H1 (cell line): Measurements from ENCODE around the gene BRICD5. TPM values are rescaled to one million over a fixed set of nuclear protein-coding genes. Genes with fewer than 3 reads are reported as not detected.
A peak's percentile ranks its signal among the peaks of the same experiment; 100 is the strongest.

Experiments used
- CTCF ChIA-PET: fragments of 300-600 bp; sonication (Branson Sonifier 250); formaldehyde crosslinking; loops from one replicate; lab custom pipeline; 2021; ENCODE audit not compliant: partially characterized antibody; lab: Charles Lee
- POLR2A ChIA-PET: fragments of 300-600 bp; sonication (Branson Sonifier 250); formaldehyde crosslinking; loops from one replicate; lab custom pipeline; 2021; ENCODE audit warnings: inconsistent platforms; ENCODE audit not compliant: partially characterized antibody; lab: Charles Lee
- DNase-seq, 2 experiments: peaks; one replicate each; pipeline versions ENCODE4 v3.0.0 to v3.0.0-alpha.2; 2010 to 2022; ENCODE audit warnings: low spot score in 2 of 2, low read depth in 1 of 2, mixed read lengths in 1 of 2
- FAIRE-seq: peaks from 2 replicates; lab custom pipeline; 2011; peaks lifted over from hg19 to GRCh38; lab: Jason Lieb, UNC
- H2AFZ ChIP-seq: 2 replicates; pipeline ENCODE4 v1.8.1; 2012; ENCODE audit warnings: low read length, inconsistent platforms
- H2AK5ac ChIP-seq: 2 replicates; pipeline ENCODE4 v1.6.1; 2013; ENCODE audit warnings: low read depth, low read length
- H2BK120ac ChIP-seq: replicated peaks from 2 replicates; pipeline ENCODE3; 2013; ENCODE audit warnings: low read depth, low read length, inconsistent platforms
- H2BK12ac ChIP-seq: 2 replicates; pipeline ENCODE4 v1.6.1; 2013; ENCODE audit warnings: low read depth, low read length
- H2BK15ac ChIP-seq: 2 replicates; pipeline ENCODE4 v1.6.1; 2013; ENCODE audit warnings: low read length
- H2BK20ac ChIP-seq: 2 replicates; pipeline ENCODE4 v1.6.1; 2013; ENCODE audit warnings: low read length
- H2BK5ac ChIP-seq: 2 replicates; pipeline ENCODE4 v1.6.1; 2013; ENCODE audit warnings: low read depth, low read length
- H3K14ac ChIP-seq: 2 replicates; pipeline ENCODE4 v1.6.1; 2013; ENCODE audit warnings: inconsistent platforms; ENCODE audit not compliant: insufficient read length
- H3K18ac ChIP-seq: 2 replicates; pipeline ENCODE4 v1.6.1; 2013; ENCODE audit warnings: low read length; ENCODE audit errors: extremely low read depth
- H3K23ac ChIP-seq: 2 replicates; pipeline ENCODE4 v1.6.1; 2013; ENCODE audit warnings: inconsistent platforms; ENCODE audit not compliant: insufficient read length
- H3K23me2 ChIP-seq: 2 replicates; pipeline ENCODE4 v1.6.1; 2013; ENCODE audit warnings: low read depth, low read length
- H3K27ac ChIP-seq: 2 replicates; pipeline ENCODE4 v1.6.1; 2011; ENCODE audit warnings: low read depth, low read length, inconsistent platforms
- H3K27me3 ChIP-seq, 4 experiments: replicated peaks in 1 of 4; 1 replicate in 1 of 4; 2 replicates in 3 of 4; pipeline versions ENCODE4 v1.6.1 to v1.8.1; 2011 to 2013; ENCODE audit warnings: low read length in 3 of 4, mild to moderate bottlenecking in 3 of 4, inconsistent platforms in 2 of 4, mixed read lengths in 2 of 4, moderate library complexity in 1 of 4; ENCODE audit not compliant: control insufficient read depth in 3 of 4, insufficient read depth in 3 of 4; ENCODE audit errors: extremely low read depth in 1 of 4
- H3K36me3 ChIP-seq, 4 experiments: 2 replicates each; pipeline versions ENCODE4 v1.6.1 to v1.8.1; 2011 to 2013; ENCODE audit warnings: mild to moderate bottlenecking in 4 of 4, low read length in 3 of 4, moderate library complexity in 2 of 4, control low read depth in 1 of 4, inconsistent platforms in 1 of 4; ENCODE audit not compliant: insufficient read depth in 4 of 4, control insufficient read depth in 2 of 4
- H3K4ac ChIP-seq: replicated peaks from 2 replicates; pipeline ENCODE3; 2013; ENCODE audit warnings: low read length, low read depth, mixed read lengths, inconsistent platforms; ENCODE audit not compliant: insufficient read length
- H3K4me1 ChIP-seq, 4 experiments: replicated peaks in 1 of 4; 1 replicate in 1 of 4; 2 replicates in 3 of 4; pipeline versions ENCODE4 v1.6.1 to v1.8.1; 2011 to 2013; ENCODE audit warnings: low read length in 3 of 4, inconsistent platforms in 2 of 4, mixed read lengths in 1 of 4; ENCODE audit not compliant: insufficient read depth in 4 of 4, control insufficient read depth in 3 of 4
- H3K4me2 ChIP-seq, 2 experiments: 2 replicates each; pipeline versions ENCODE4 v1.6.1 to v1.8.1; 2011 to 2013; ENCODE audit warnings: low read depth in 2 of 2, low read length in 2 of 2, control low read depth in 1 of 2, inconsistent platforms in 1 of 2, mild to moderate bottlenecking in 1 of 2; ENCODE audit not compliant: insufficient read depth in 1 of 2
- H3K4me3 ChIP-seq, 4 experiments: fragments of 200-600, 300-600 bp in 1 of 4; sonication (generic), shearing (Covaris generic), sonication (Bioruptor Twin) in 1 of 4; 2 replicates each; pipeline versions ENCODE4 v1.5.1 to v1.8.1; 2011 to 2016; ENCODE audit warnings: low read length in 4 of 4, low read depth in 3 of 4, control low read depth in 2 of 4, inconsistent platforms in 2 of 4, mild to moderate bottlenecking in 2 of 4, mixed read lengths in 1 of 4, moderate library complexity in 1 of 4; ENCODE audit not compliant: insufficient read depth in 2 of 4; ENCODE audit errors: extremely low read depth in 1 of 4
- H3K56ac ChIP-seq: replicated peaks from 2 replicates; pipeline ENCODE3; 2013; ENCODE audit warnings: low read depth, mild to moderate bottlenecking, mixed read lengths, low read length, inconsistent platforms; ENCODE audit not compliant: insufficient read length
- H3K79me1 ChIP-seq: 2 replicates; pipeline ENCODE4 v1.6.1; 2013; ENCODE audit warnings: low read depth, low read length, control low read depth
- H3K79me2 ChIP-seq, 2 experiments: 2 replicates each; pipeline versions ENCODE4 v1.6.1 to v1.8.1; 2012 to 2013; ENCODE audit warnings: low read length in 2 of 2, mild to moderate bottlenecking in 2 of 2, inconsistent platforms in 1 of 2; ENCODE audit not compliant: insufficient read depth in 2 of 2, control insufficient read depth in 1 of 2
- H3K9ac ChIP-seq, 4 experiments: replicated peaks in 1 of 4; 1 replicate in 1 of 4; 2 replicates in 3 of 4; pipeline versions ENCODE4 v1.6.1 to v1.8.1; 2011 to 2013; ENCODE audit warnings: low read depth in 3 of 4, low read length in 3 of 4, control low read depth in 2 of 4, mild to moderate bottlenecking in 2 of 4, moderate library complexity in 2 of 4, inconsistent platforms in 1 of 4; ENCODE audit errors: extremely low read depth in 1 of 4
- H3K9me3 ChIP-seq, 2 experiments: 2 replicates each; pipeline versions ENCODE4 v1.6.1 to v1.8.1; 2012 to 2013; ENCODE audit warnings: mild to moderate bottlenecking in 2 of 2, moderate library complexity in 2 of 2, control low read depth in 1 of 2, inconsistent platforms in 1 of 2, low read depth in 1 of 2, low read length in 1 of 2, mixed read lengths in 1 of 2; ENCODE audit not compliant: insufficient read depth in 2 of 2
- H4K20me1 ChIP-seq, 2 experiments: replicated peaks in 1 of 2; 2 replicates each; pipeline versions ENCODE3 to v1.8.1; 2011 to 2013; ENCODE audit warnings: inconsistent platforms in 2 of 2, low read length in 2 of 2, mild to moderate bottlenecking in 1 of 2; ENCODE audit not compliant: insufficient read depth in 2 of 2, control insufficient read depth in 1 of 2
- H4K5ac ChIP-seq: 2 replicates; pipeline ENCODE4 v1.6.1; 2013; ENCODE audit warnings: low read length, low read depth, mixed read lengths, inconsistent platforms; ENCODE audit not compliant: insufficient read length
- H4K8ac ChIP-seq: 2 replicates; pipeline ENCODE4 v1.8.0; 2013; ENCODE audit warnings: mild to moderate bottlenecking, moderate library complexity, low read length, inconsistent platforms; ENCODE audit not compliant: insufficient read depth; ENCODE audit errors: extremely low read depth
- H4K91ac ChIP-seq: replicated peaks from 2 replicates; pipeline ENCODE3; 2013; ENCODE audit warnings: low read length, mixed read lengths, inconsistent platforms; ENCODE audit not compliant: insufficient read length
- EP300 ChIP-seq, 2 experiments: IDR thresholded peaks; 1 replicate in 1 of 2; 2 replicates in 1 of 2; pipeline ENCODE4 v1.6.1; 2011 to 2012; ENCODE audit warnings: low read depth in 2 of 2, low read length in 2 of 2, mild to moderate bottlenecking in 2 of 2, borderline replicate concordance in 1 of 2, inconsistent platforms in 1 of 2, moderate library complexity in 1 of 2
- HDAC6 ChIP-seq: IDR thresholded peaks from one replicate; pipeline ENCODE4 v1.7.1; 2012; ENCODE audit warnings: low read depth, mild to moderate bottlenecking, inconsistent platforms, low read length, moderate library complexity
- WGBS, 2 experiments: shearing (Covaris generic) in 1 of 2; methylation state at CpG; one replicate each; pipeline versions ENCODE4 v1.1.6 to v1.1.7; 2013 to 2015; ENCODE audit warnings: low lambda C conversion rate in 2 of 2, mixed read lengths in 2 of 2, inconsistent platforms in 1 of 2, low coverage in 1 of 2, missing lambda C conversion rate in 1 of 2; ENCODE audit not compliant: insufficient replicate concordance in 2 of 2, insufficient coverage in 1 of 2, insufficient read length in 1 of 2; ENCODE audit errors: extremely low coverage in 1 of 2, missing lambda C conversion rate in 1 of 2; 5-methylcytosine and 5-hydroxymethylcytosine counted together
- polyA plus RNA-seq, 7 experiments: library from polyadenylated mRNA; depleted of rRNA in 3 of 7; stranded (reverse) in 5 of 7; unstranded in 2 of 7; fragments of >200 nt in 5 of 7; fragments of 200-250 nt in 2 of 7; gene quantifications; 1 replicate in 5 of 7; 2 replicates in 1 of 7; 4 replicates in 1 of 7; pipeline versions ENCODE4 v1.2.1 to v1.2.3, GENCODE V29; 2011 to 2013; ENCODE audit warnings: missing spikeins in 2 of 7, mixed read lengths in 2 of 7
- total RNA-seq: library from RNA; stranded (reverse); fragmentation: NEBNext Ultra II Directional; extraction: Animal tissue kit (Norgen Biotek cat#: 25700); gene quantifications from 2 replicates; pipeline ENCODE4 v1.2.1, GENCODE V29; 2021

The BRICD5 gene
- total and polyA plus RNA-seq, 2 of the 8 experiments (the other 6 are each of a cell fraction or from before 2014, with no cell fraction given) = 8.5 to 14.2 TPM

- no peak overlapping the region for H4K5ac ChIP-seq
- WGBS, 2 experiments = 97% methylated on average over 23 of the region's 23 CpGs; no CpG with 5 or more reads in 1 of the 2 experiments
- peak overlapping the region; percentile 64; the same call in 1 of the 2 replicates for H4K8ac ChIP-seq
- POLR2A ChIA-PET = interaction anchor here (0.7 to 15.1 kb wide), 13 partner anchors 8 to 53 kb away, joined by 3 to 156 read pairs (median 5); partner anchors contain the start of genes CASKIN1, E4F1, PGP and TRAF7
- DNase-seq (no peak), FAIRE-seq (no peak)
- no peak overlapping the region for H3K18ac ChIP-seq
- H2BK20ac ChIP-seq = no peak overlapping the region
- H3K9me3 ChIP-seq = no peaks in the 10 kb centered on the region
- H3K56ac ChIP-seq = no peak overlapping the region
- H2AFZ ChIP-seq = no peak overlapping the region
- H3K4me1 ChIP-seq = peaks cover 0 to 17% (median 9%) of the 10 kb centered on the region in 4 experiments; a peak in 6 of 7 replicates
- H2BK5ac ChIP-seq = no peak overlapping the region; the same call in 1 of the 2 replicates
- H2BK120ac ChIP-seq = no peak overlapping the region
- peaks cover 6% of the 10 kb centered on the region for H3K79me1 ChIP-seq
- H4K91ac ChIP-seq = no peak overlapping the region
- no peak overlapping the region for H3K4me3 ChIP-seq
- H3K23ac ChIP-seq = no peak overlapping the region
- H3K14ac ChIP-seq = no peak overlapping the region
- H2AK5ac ChIP-seq = no peak overlapping the region
- peaks cover 4 to 34% (median 13%) of the 10 kb centered on the region in 4 experiments; a peak in 6 of 8 replicates for H3K36me3 ChIP-seq
- H3K9ac ChIP-seq = no peak overlapping the region
- H3K4ac ChIP-seq = no peak overlapping the region
- peak overlapping the region in 1 of 2 experiments; percentile 87; a peak in 1 of 4 replicates for H3K4me2 ChIP-seq
- H4K20me1 ChIP-seq = peaks cover 0 to 18% of the 10 kb centered on the region in 2 experiments
- no peak overlapping the region for H2BK15ac ChIP-seq
- TF ChIP-seq HDAC6 = no peak
- TF ChIP-seq EP300 (IDR thresholded peaks at IDR 0.05; ENCODE audit: borderline replicate concordance in 1 of 2, low read depth in 2 of 2, low read length in 2 of 2) = no peak
- CTCF ChIA-PET = interaction anchor here (0.7 to 1.4 kb wide), 4 partner anchors 12 to 726 kb away, joined by 3 to 4 read pairs (median 3); no protein-coding TSS in a partner anchor
- H3K27ac ChIP-seq = no peak overlapping the region
- H3K79me2 ChIP-seq = peaks cover 0 to 7% of the 10 kb centered on the region in 2 experiments; a peak in 1 of 4 replicates
- peaks cover 11% of the 10 kb centered on the region; the same call in 1 of the 2 replicates for H3K23me2 ChIP-seq
- no peaks in the 10 kb centered on the region; a peak in 1 of 7 replicates for H3K27me3 ChIP-seq
- no peak overlapping the region for H2BK12ac ChIP-seq
Measured at GRCh38 chr16:2206780-2207433, 3.8 kb downstream of the BRICD5 start.
